Lung (tissue), 12 donors: Measurements from ENCODE around the gene RNF138. TPM values are rescaled to one million over a fixed set of nuclear protein-coding genes. Genes with fewer than 3 reads are reported as not detected.
"Not testable (repeated sequence)": the region's sequence is repeated elsewhere in the genome, so short reads cannot be mapped to it uniquely, and the experiment has no call there.

Experiments
- ATAC-seq: fragments of 200-7000 bp; cut with Tn5 transposase; one replicate; pipeline ENCODE4 v1.9.1; 2020; ENCODE audit warnings: moderate number of reproducible peaks; ENCODE audit not compliant: insufficient read depth, low FRiP score
- DNase-seq, 3 donors: peaks; one replicate each; pipeline ENCODE4 v3.0.0-alpha.2; 2013 to 2017
- H3K27ac ChIP-seq, 2 donors: one replicate each; pipeline ENCODE4 v1.5.1; 2013; ENCODE audit warnings: mild to moderate bottlenecking in 2 of 2, moderate library complexity in 2 of 2, control low read depth in 1 of 2, inconsistent platforms in 1 of 2, low read depth in 1 of 2, low read length in 1 of 2
- H3K27me3 ChIP-seq, 3 donors: one replicate each; pipeline ENCODE4 v1.5.1; 2013; ENCODE audit warnings: low read length in 2 of 3; ENCODE audit not compliant: control insufficient read depth in 3 of 3, insufficient read depth in 3 of 3
- H3K36me3 ChIP-seq, 4 donors: one replicate each; pipeline ENCODE4 v1.5.1; 2013; ENCODE audit warnings: low read length in 4 of 4, mild to moderate bottlenecking in 1 of 4, moderate library complexity in 1 of 4; ENCODE audit not compliant: control insufficient read depth in 4 of 4, insufficient read depth in 4 of 4
- H3K4me1 ChIP-seq, 5 donors: one replicate each; pipeline ENCODE4 v1.5.1; 2013; ENCODE audit warnings: low read length in 5 of 5, mild to moderate bottlenecking in 2 of 5, moderate library complexity in 1 of 5; ENCODE audit not compliant: control insufficient read depth in 5 of 5, insufficient read depth in 5 of 5
- H3K4me3 ChIP-seq: one replicate; pipeline ENCODE4 v1.5.1; 2013; ENCODE audit warnings: mild to moderate bottlenecking, control low read depth, moderate library complexity
- H3K9ac ChIP-seq, 2 donors: one replicate each; pipeline ENCODE4 v1.5.1; 2013; ENCODE audit warnings: low read length in 2 of 2, control low read depth in 1 of 2; ENCODE audit not compliant: insufficient read depth in 1 of 2
- H3K9me3 ChIP-seq, 4 donors: one replicate each; pipeline ENCODE4 v1.5.1; 2013; ENCODE audit warnings: low read length in 3 of 4, mild to moderate bottlenecking in 1 of 4, moderate library complexity in 1 of 4; ENCODE audit not compliant: control insufficient read depth in 4 of 4, insufficient read depth in 3 of 4
- WGBS, 2 donors: extraction: QIAGEN DNeasy Blood & Tissue Kit; methylation state at CpG; one replicate each; pipeline ENCODE4 v1.1.7; 2013; 5-methylcytosine and 5-hydroxymethylcytosine counted together
- polyA plus RNA-seq, 2 donors: library from polyadenylated mRNA; stranded (reverse); fragments of 200-250 nt; gene quantifications; one replicate each; pipeline ENCODE4 v1.2.1, GENCODE V29; 2013
- total RNA-seq, 2 donors: library from RNA; depleted of rRNA in 1 of 2; stranded (reverse); fragments of >200 nt in 1 of 2; gene quantifications; one replicate each; pipeline ENCODE4 v1.2.1, GENCODE V29; 2014 to 2021
- TF ChIP-seq, protein P1 (sequence below): IDR thresholded peaks from 2 replicates; pipeline ENCODE4 v1.5.1; 2012; ENCODE audit warnings: mild to moderate bottlenecking; ENCODE audit errors: control extremely low read depth, extremely low read depth
- donor health status: control.
- donor health status: control.
- donor health status: Bipolar disorder and iron deficiency.
- donor health status: healthy.
- donor health status: DM: yes; HTN: yes; CAD: no.

Gene RNF138
- total and polyA plus RNA-seq, 4 donors: 13.1 to 37.9 (median 22.8) TPM

DNA sequence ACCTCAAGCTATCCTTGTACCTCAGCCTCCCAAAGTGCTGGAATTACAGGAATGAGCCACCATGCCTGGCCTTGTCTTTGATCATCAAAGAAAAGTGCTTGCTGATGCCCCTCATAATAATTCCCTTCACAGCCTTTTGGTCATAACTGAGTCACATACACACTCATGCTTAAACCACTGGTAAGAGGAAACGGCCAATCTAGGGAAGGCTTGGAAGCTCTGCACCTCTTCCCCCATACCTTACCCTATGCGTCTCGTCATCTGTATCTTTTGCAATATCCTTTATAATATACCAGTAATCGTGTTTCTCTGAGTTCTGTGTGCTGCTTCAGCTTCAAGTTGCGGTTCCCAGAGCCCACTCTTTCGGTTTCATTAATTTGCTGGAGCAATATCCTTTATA is 4.8 kb upstream of the RNF138 start:
- ATAC-seq: no peak
- WGBS, 2 donors: 38 to 66% methylated on average over 6 of the region's 6 CpGs
- Histone ChIP-seq H3K9me3 (no peaks in the 10 kb centered on the region), H3K4me1 (peaks cover 0 to 16% (median 2%) of the 10 kb centered on the region in 5 donors), H3K9ac (no peak overlapping the region), H3K4me3 (no peak overlapping the region), H3K36me3 (no peaks in the 10 kb centered on the region), H3K27ac (no peak overlapping the region), H3K27me3 (no peaks in the 10 kb centered on the region)
- TF ChIP-seq, protein P1, sequence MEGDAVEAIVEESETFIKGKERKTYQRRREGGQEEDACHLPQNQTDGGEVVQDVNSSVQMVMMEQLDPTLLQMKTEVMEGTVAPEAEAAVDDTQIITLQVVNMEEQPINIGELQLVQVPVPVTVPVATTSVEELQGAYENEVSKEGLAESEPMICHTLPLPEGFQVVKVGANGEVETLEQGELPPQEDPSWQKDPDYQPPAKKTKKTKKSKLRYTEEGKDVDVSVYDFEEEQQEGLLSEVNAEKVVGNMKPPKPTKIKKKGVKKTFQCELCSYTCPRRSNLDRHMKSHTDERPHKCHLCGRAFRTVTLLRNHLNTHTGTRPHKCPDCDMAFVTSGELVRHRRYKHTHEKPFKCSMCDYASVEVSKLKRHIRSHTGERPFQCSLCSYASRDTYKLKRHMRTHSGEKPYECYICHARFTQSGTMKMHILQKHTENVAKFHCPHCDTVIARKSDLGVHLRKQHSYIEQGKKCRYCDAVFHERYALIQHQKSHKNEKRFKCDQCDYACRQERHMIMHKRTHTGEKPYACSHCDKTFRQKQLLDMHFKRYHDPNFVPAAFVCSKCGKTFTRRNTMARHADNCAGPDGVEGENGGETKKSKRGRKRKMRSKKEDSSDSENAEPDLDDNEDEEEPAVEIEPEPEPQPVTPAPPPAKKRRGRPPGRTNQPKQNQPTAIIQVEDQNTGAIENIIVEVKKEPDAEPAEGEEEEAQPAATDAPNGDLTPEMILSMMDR: no peak
- DNase-seq: no peak

DNA sequence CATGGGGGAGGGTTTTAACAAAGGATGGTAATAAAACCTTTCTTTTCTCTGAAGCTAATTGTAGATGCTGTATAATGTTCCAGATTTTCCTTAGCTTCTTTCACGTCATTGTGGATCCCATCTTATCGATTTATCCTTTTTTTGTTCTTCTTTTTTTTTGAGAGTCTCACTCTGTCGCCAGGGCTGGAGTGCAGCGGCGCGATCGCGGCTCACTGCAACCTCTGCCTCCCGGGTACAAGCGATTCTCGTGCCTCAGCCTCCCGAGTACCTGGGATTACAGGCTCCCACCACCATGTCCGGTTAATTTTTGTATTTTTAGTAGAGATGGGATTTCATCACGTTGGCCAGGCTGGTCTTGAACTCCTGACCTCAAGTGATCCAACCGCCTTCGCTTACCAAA is 843 bp upstream of the RNF138 start:
- not testable (repeated sequence) for H3K4me3 ChIP-seq, DNase-seq, H3K27ac ChIP-seq, ATAC-seq, H3K36me3 ChIP-seq, H3K27me3 ChIP-seq, H3K9me3 ChIP-seq, H3K9ac ChIP-seq
- 94 to 98% methylated on average over 16 of the region's 16 CpGs for WGBS, 2 donors
- H3K4me1 ChIP-seq: peaks cover 0 to 11% (median 6%) of the 10 kb centered on the region in 5 donors

DNA sequence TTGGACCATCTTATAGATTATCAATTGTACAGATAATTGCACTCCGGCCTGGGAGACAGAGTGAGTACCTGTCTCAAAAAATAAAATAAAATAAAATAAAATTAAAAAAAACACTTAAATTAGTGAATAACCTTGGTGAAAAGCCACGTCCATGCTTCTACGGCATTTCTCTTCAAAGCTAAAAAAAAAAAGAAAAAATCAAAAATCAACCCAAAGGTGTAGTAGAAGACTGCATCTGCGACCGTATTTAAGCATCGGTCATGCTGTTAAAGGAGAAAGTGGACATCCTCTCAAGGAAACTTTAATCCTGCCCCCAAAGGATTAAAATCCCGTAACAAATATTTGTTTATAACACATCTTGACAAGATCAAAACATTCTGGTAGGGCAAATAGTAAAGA is 350 bp upstream of the RNF138 start:
- 36 to 39% methylated on average over 7 of the region's 7 CpGs for WGBS, 2 donors
- peaks cover 0 to 4% (median 1%) of the 10 kb centered on the region in 4 donors for H3K36me3 ChIP-seq
- no peaks in the 10 kb centered on the region for H3K9me3 ChIP-seq
- peaks cover 0 to 14% (median 6%) of the 10 kb centered on the region in 5 donors for H3K4me1 ChIP-seq
- TF ChIP-seq, protein P1: no peak
- peak overlapping the region; percentile 92 to 100 for H3K27ac ChIP-seq
- ATAC-seq: no peak
- peak overlapping the region; percentile 65 to 91 for H3K9ac ChIP-seq
- H3K27me3 ChIP-seq: no peaks in the 10 kb centered on the region
- H3K4me3 ChIP-seq: no peak overlapping the region
- no peak for DNase-seq

DNA sequence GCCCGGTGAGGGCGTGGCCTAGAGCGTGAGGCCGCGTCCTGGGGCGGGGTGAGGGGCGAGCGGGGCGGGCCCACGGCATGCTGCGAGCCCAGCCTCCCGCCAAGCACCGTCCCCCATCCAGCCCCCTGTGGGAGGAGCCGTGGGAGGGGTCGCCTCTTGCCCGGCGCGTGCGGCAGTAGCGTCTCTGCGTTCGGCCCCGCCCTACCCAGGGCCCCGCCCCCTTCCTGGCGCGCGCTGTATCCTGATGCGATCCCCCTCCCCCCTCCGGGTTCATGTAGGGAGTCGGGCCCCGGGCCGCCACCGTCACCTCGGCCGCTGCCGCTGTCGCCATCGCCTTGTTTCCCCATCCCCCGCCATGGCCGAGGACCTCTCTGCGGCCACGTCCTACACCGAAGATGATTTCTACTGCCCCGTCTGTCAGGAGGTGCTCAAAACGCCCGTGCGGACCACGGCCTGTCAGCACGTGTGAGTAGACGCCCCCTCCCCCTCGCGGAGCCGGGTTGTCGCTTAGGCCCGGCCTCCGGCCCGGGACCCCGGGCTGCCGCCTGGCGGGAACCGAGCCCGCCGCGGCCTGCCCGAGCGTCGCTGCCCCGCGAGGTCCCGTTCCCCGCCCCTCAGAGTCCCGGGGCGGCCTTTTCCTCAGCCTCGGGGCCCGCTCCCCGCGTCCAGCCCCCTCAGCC is 888 bp downstream of the RNF138 start:
- TF ChIP-seq, protein P1: no peak
- H3K36me3 ChIP-seq: peaks cover 0 to 4% (median 1%) of the 10 kb centered on the region in 4 donors
- peak overlapping the region; percentile 98 to 100 for H3K27ac ChIP-seq
- 1% methylated on average over 48 to 77 of the region's 77 CpGs for WGBS, 2 donors
- ATAC-seq: peak; percentile 98
- H3K27me3 ChIP-seq: no peaks in the 10 kb centered on the region
- no peaks in the 10 kb centered on the region for H3K9me3 ChIP-seq
- H3K4me3 ChIP-seq: peak overlapping the region; percentile 89
- H3K4me1 ChIP-seq: peaks cover 0 to 18% (median 6%) of the 10 kb centered on the region in 5 donors
- DNase-seq: peak; percentile 99
- peak overlapping the region in 1 of 2 donors; percentile 87 for H3K9ac ChIP-seq
